ENCODE data around the gene SRSF4.

DNA sequence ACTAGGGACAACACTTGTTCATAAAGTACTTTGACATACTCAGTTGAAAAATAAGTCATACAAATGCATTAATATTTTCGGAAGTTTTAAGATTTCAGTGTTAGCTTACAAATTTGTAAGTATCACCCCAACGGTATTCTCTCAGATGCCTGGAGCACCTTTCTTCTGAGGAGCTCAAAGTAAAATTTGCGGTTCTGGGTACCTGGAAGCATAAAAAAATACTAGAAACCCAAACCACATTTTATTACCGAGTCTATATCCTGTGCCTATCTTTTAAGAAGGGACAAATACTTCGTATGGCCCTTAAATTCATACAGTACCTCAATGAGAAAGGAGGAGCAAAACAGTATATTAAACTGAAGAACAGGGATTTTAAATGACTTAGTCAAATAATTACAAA lies 10.2 kb downstream of the SRSF4 start:
- TF ChIP-seq EZH2phosphoT487 (IDR thresholded peaks at IDR 0.05; ENCODE audit: borderline replicate concordance, low read length), result no peak
- TF ChIP-seq, protein P1, sequence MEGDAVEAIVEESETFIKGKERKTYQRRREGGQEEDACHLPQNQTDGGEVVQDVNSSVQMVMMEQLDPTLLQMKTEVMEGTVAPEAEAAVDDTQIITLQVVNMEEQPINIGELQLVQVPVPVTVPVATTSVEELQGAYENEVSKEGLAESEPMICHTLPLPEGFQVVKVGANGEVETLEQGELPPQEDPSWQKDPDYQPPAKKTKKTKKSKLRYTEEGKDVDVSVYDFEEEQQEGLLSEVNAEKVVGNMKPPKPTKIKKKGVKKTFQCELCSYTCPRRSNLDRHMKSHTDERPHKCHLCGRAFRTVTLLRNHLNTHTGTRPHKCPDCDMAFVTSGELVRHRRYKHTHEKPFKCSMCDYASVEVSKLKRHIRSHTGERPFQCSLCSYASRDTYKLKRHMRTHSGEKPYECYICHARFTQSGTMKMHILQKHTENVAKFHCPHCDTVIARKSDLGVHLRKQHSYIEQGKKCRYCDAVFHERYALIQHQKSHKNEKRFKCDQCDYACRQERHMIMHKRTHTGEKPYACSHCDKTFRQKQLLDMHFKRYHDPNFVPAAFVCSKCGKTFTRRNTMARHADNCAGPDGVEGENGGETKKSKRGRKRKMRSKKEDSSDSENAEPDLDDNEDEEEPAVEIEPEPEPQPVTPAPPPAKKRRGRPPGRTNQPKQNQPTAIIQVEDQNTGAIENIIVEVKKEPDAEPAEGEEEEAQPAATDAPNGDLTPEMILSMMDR (conservative IDR thresholded peaks at IDR 0.05; ENCODE audit: low read depth, low read length), result no peak
